Activated gamma-delta T cell (primary cell): ENCODE results near the gene UBE2L6.
"Not testable (repeated sequence)": the region's sequence is repeated elsewhere in the genome, so short reads cannot be mapped to it uniquely, and the experiment has no call there.

ENCODE experiments used
- DNase-seq: peaks from one replicate; lab custom pipeline; 2025; lab: John Stamatoyannopoulos, UW

The UBE2L6 gene

DNA sequence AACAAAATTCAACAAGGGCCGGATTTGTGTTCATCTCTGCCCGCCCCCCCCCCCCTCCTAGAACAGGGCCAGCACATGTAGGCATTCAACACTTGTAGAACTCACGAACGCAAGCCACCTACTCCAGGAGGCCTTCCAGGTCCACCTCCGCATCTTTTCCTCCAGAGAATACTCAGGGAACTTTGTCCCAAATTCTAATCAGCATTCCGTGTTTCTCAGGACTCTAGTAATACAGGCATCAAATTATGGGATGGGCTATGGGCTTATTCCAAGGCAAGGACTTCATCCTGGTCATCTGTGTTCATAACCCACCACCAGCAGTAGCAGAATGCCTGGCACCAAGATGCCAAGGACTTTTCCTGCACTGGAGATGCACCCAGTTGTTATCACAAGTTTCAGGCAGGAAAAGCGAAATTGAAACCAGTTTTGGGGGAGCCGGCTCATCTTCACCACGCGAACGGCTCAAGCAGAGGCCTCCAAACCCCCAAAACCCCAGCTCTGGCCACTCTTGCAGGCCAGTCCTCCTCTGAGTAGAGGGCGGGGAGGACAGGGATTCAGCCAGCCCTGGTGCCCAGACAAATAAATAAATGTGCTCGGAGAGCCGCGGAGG is 462 bp downstream of the UBE2L6 start:
- no peak for DNase-seq

DNA sequence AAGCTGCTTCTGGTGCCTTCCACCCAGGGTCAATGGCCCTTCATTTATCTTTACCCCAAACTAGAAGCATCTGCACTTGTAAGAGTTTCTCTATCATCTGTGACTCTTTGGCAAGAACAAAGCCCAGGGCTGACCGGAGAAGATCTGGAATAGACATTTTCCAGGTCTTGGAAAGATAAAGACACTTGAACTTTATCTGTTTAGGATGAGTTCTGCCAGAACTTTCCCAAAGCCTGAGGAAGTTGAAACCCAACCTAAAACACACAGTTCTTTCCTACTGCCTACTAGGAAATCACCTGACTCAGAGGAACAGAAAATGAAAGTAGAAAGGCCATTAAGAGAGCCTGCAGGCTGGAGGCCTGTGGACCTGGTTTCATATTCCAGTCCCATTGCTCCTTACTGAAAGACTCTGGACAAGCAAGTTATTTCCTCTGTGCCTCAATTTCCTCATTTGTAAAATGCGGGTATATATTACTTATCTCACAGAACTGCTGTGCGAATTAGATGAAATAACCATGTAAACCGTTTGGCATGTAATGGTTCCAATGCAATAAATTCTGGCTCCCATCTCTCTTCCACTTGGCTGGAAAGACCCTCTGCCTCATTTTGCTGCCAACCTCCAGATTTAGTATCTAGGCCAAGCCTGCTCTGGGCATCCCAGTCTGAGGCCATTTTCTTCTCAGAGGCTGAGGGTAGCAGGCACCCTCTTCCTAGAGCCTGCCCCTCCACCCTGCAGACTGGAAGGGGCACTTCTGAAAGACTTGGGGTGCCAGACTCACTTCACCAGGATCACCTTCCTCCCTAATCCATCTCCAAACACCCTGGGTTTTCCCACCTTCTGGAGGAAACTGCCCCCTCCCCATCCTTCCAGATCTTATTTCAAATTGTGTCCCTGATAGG is 1.2 kb downstream of the UBE2L6 start:
- no peak for DNase-seq

DNA sequence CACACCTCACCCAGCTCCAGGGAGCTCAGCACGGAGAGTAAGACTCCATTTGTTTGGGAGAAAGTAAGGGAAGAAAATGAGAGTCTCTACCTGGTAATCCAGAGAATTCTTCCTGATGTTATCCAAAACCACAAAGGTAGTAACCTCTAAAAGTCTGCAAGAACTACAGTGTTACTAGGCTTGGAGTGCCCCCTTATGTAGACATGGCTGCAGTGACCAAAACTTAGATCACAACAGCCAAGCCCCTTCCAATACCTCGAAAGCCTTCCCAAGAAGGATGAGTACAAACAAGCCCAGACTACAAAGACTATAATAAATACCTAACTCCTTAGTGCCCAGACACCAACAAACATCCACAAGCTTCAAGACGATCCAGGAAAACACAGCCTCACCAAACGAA is 4.9 kb downstream of the UBE2L6 start:
- DNase-seq: no peak

DNA sequence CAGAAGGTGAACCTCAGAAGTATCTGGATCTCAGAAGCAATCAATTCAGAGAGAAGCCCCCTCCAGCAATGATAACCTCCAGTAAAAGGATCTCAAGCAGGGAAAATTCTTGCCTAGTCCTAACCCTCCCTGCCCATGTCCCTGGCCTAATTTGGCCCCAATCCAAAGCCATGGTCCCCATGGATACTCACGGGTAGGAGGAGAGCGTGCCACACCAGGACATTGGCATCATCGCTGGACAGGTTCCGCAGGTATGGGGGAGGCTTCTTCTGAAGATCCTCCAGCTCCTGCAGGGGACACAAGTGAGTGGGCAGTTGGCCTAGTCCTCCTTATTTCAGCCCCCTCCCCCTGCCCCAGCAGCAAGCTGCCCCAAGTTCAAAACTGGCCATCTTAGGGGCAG is 7.3 kb downstream of the UBE2L6 start:
- no peak for DNase-seq

DNA sequence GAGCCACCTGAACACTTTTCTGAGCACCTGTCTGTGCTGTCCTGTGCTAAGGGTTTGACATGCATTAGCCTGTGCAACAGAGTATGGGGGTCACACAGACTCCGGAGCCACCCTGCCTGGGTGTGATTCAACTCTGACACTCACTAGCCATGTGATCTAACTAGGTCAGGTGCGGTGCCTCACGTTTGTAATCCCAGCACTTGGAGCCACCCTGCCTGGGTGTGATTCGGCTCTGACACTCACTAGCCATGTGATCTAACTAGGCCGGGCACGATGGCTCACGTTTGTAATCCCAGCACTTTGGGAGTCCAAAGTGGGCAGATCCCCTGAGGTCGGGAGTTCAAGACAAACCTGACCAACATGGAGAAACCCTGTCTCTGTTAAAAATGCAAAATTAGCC is 11.4 kb downstream of the UBE2L6 start:
- no peak for DNase-seq

DNA sequence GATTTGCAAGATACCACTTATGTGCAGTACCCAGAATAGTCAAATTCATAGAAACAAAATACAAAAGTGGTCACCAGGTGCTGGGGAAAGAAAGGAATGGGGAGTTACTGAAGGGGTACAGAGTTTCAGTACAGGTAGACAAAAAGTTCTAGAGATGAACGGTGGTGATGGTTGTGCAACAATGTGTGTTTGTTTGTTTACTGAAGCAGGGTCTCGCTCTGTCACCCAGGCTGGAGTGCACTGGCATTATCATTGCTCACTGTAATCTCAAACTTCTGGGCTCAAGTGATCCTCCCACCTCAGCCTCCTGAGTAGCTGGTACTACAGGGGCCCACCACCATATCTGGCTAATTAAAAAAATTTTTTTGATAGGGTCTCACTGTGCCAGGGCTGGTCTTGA is 12.1 kb downstream of the UBE2L6 start:
- DNase-seq: no peak

DNA sequence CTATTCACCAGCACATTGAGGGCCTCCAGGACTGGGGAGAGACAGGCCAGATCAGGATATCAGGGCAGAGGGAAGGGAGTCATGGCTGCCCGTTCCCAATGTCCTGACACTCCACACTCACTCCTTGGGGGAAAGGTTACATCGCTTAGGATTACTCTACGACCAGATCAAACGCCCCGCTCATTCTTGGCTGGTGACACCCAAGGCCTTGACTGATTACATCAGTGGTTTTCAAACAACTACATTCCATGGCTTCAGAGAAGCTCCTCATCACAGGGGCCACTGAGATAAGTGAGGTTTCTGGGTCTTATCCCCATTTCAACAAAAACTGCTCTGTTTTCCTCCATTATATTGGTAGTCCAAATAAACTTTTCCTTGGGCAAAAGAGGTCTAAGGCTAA is 15.0 kb downstream of the UBE2L6 start:
- no peak for DNase-seq

DNA sequence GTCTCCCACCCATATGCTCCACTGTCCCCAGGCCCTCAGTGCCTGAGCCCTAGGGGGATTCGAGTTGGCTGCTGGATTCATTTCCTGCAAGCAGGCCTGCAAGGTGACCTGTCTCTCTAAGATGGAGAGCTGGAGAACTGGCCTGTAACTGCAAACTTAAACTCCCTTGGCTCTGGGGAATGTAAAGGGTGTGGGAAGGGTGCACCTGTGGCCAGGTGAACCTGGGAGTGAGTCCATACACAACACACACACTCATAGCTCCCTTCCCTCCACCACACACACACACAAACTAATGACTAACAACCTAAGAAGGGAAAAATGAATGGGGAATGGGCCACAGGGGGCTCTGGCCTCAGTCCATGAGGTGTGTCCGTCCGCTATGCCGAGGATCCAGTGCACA is 15.5 kb downstream of the UBE2L6 start:
- DNase-seq: no peak

DNA sequence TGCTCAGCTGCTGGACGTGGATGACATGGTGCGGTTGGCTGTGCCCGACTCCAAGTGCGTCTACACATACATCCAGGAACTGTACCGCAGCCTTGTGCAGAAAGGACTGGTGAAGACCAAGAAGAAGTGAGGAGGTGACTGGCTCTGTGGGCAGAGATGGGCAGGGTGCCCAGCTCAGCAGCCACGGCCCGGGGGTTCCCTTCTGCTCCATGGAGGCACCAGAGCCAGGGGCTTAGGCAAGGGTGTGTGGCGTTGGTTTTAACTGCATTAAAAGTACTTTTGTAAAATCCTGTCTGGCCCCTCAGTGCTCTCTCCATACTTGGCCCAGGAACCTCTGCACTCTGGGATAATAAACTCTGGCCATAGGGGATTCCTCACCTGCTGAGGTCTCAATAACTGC is 17.5 kb downstream of the UBE2L6 start:
- DNase-seq: no peak

DNA sequence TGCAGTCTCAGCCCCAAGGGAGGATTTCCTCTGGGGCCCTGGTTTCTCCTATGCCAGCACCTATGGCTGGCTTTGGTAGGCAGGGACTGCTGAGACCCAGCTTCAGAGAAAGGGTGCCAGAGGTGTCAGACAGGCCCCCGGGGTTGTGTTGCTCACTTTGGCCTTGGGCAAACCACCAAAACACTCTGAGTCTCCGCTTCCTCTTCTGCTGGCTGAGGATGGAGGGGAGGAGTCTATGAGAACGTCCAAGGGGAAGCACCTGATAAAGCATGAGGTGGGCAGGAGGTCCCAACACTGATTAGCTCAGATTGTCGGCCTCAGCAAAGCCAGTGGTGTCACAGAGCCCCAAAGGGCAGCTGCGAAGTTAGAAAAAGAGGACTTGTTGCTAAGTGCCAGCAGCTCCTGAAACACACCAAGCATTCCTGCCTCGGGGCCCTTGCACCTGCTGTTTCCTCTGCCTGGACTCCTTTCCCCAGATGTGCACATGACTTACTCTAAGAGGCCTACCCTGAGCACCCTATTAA is 19.6 kb downstream of the UBE2L6 start:
- no peak for DNase-seq

DNA sequence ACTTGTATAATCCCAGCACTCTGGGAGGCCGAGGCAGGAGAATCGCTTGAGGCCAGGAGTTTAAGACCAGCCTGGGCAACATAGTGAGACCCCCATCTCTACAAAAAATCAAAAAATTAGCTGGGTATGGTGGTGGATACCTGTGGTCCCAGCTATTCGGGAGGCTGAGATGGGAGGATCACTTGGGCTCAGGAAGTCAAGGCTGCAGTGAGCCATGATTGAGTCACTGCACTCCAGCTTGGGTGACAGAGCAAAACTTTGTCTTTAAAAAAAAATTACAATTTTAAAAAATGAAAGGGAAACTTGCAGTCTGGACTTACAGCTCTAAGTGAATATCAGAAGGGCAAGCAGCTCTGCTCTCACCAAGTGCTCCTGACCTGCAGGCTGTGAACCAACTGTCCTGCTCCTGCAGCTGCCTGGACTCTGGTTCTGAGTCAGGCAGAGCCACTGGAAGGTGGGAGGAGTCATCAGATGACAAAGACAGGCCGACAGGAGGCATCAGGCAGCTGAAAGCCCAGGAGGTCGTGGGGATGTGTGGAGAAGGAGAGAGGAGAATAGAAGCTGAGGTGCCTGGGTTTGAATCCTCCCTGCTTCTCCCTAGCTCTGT is 20.5 kb downstream of the UBE2L6 start:
- DNase-seq: no peak

DNA sequence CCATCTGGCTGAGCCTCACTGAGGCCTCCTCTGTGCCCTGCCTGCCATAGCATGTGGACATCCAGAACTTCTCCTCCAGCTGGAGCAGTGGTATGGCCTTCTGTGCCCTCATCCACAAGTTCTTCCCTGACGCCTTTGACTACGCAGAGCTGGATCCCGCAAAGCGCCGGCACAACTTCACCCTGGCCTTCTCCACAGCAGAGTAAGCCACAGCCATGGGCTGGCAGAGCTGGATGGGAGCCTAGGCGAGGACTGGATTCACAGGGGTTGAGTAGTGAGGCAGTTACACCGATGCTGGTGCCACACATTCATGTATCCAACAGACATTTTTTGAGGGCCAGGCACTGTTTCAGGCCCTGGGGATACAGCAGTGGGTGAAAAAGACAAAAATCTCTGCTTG is 21.0 kb downstream of the UBE2L6 start:
- no peak for DNase-seq

DNA sequence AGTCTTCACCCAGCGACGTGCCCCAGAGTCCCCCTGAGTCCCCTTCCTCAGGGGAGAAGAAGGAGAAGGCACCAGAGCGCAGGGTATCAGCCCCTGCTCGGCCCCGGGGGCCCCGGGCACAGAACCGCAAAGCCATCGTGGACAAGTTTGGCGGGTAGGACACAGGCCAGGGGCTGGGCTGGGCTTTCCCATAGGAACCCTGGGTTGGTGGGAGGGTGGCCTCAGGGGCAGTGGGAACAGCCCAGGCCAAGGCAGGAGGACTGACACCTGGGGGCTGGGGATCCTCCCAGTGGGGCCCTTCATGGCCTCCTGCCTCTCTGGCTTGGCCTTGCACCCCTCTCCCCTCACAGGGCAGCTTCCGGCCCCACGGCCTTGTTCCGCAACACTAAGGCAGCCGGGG is 21.6 kb downstream of the UBE2L6 start:
- DNase-seq: no peak

DNA sequence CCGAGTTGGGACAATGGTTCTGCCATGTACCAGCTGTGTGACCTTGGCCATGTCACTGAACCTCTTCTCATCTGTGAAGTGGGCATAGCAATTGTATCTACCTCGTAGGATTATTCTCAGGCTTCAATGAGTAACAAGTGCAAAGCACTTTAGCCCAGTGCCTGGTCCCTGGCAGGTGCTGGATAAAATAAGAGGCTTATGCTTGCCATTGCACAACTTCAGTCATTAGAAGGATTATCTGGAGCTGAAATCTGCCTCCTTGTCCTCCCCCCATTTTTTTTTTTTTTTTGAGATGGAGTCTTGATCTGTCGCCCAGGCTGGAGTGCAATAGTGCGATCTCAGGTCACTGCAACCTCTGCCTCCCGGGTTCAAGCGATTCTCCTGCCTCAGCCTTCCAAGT is 22.9 kb downstream of the UBE2L6 start:
- DNase-seq: no peak

DNA sequence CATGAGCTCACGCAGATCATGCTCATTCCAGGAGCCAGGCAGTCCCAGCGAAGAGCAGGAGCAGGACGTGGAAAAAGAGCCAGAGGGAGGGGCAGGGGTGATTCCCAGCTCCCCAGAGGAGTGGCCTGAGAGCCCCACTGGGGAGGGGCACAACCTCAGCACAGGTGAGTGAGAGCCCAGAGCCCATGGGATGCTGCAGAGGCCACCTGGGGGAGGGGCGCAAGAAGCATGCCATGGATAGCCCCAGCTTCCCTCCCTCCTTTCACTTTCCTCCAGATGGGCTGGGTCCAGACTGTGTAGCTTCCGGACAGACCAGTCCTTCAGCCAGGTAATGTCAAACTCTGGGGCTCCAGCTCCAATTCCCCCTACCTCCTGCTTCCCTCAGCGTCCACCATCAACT is 23.9 kb downstream of the UBE2L6 start:
- no peak for DNase-seq

DNA sequence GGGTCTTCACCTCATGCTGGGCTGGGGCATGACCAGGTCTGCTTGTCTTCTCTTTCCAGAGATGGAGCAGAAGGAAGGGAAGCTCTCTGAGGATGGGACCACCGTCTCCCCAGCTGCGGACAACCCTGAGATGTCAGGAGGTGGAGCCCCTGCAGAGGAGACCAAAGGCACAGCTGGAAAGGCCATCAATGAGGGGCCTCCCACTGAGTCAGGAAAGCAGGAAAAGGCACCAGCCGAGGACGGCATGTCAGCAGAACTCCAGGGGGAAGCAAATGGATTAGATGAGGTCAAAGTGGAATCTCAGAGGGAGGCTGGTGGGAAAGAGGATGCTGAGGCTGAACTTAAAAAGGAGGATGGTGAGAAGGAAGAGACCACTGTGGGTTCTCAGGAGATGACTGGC is 24.9 kb downstream of the UBE2L6 start:
- no peak for DNase-seq

DNA sequence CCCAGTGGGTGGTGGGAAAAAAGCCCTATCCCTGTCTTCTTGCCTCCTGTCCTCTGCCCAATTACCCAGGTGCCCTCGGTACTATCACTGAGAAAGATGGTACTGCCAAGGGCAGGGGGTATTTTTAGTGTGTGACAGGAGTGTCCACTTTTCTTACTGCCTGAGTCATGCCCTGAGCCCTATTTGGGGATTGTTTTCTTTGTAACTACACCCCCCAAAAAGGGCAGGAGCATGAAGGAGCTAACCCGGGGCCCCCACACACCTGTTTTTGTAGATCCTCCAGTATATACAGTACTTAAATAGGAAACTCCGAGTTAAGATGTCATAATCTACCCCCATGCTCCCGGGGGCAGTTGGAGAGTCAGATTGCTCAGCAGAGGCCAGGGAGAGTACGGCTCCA is 26.3 kb downstream of the UBE2L6 start:
- no peak for DNase-seq

DNA sequence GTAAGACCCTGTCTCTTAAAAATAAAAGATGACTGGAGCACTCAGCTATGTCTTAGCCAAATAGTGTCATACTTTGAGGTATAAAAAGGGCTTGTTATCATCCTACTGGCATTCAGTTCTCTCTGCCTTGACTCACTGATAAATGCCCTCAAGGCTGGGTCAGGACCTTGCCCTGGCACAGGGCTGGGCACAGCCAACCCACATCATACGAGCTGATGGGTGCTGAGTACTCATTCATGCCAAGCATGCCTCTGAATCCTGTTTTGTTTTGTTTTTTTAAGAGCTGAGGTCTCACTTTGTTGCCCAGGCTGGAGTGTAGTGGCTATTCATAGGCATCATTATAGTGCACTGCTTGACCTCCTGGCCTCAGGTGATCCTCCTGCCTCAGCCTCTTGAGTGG is 28.1 kb downstream of the UBE2L6 start:
- no peak for DNase-seq

DNA sequence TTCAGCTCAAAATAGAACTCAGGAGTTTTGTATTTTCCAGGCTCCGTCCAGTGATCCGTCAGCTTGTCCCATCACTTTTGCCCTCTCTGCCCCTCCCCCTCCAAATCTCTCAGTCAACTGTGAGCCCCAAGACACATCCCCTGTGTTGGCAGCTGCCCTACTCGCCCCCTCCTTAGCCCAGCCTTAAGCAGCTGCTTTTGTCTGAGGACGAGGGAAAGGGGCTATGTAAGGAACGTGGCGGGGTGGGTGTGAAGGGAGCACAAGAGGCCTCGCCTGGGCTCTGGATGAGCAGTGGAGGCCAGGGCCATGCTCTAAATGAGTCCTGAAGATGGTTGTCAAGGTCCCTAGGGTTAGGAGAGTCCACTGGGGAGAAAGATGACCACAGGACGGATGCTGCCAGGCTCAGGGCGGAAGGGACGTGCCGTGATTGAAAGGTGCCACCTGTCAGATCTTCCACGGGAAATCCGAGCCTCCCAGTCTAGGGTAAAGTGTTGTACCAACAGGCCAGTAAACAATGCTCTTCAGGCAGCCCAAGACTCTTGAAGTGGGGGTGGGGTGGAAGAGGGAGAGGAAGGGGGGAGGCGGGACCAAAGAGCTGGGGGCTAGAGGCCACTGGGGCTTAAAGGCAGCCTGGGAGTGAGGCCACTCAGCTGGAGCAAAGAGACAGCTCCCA is 30.4 kb downstream of the UBE2L6 start, which contains the start of gene SMTNL1:
SMTNL1 (plus strand) TSS at position 649 of the 673 bp plus-strand sequence. CDS start 5,048 bp downstream, outside the sequence.
- no peak for DNase-seq

DNA sequence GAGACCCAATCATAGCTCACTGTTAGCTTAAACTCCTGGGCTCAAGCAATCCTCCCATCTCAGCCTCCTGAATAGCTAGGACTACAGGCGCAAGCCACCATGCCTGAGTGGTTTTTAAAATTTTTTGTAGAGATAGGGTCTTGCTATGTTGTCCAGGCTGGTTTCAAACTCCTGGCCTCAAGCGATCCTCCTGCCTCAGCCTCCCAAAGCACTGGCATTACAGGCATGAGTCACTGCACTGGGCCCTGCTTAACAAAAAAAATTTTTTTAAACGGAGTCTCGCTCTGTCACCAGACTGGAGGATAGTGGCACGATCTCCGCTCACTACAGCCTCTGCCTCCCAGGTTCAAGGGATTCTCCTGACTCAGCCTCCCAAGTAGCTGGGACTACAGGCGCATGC is 33.0 kb downstream of the UBE2L6 start:
- not testable (repeated sequence) for DNase-seq

DNA sequence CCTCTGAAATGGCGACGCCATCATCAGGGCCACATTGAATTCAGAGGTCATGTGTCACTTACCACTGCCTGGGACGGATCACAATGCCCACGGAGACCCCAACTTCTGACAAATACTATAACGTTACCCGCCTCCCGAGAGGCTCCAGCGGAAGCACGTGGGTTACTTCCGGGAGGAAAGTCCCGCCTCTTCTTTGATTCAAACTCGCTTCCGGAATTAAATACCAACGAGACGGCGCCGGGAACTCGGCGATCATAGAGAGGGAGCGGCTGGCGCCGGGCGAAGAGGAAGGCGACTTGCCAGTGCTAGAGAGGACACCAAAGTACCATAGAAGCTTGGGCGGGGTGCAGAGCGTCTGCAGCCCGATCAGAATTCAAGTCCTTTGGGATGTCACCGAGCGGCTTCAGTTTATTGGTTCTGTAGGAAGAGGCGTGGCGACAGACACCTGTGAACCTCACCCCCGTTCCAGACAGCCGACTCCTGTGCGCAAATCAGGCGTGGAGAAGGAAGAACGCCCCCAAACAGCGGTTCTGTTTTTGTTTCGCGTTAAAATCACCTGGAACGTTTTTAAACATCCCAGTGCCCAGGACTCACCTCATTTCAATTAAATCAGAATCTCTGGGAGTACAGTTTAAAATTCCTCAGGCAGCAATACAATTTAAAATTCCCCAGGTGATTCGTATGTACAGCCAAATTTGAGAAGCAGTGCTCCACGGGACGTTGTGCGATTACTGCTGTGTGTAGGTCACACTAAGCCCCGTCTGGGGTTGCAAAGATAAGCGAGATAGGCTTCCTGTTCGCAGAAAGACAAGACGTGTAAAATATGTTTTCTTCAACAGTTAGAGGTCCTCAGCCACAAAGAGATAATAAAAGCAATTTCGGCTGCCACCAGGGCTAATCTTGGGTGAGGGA is 36.6 kb downstream of the UBE2L6 start, which contains the start of gene TIMM10:
TIMM10 (minus strand) TSS at position 159 of the 912 bp plus-strand sequence. CDS start 565 bp downstream, outside the sequence.
- peak; percentile 72 for DNase-seq
